Fibroblast of peridontal ligament (primary cell): ENCODE measurements around the gene ODR4.
"Not testable (repeated sequence)": the region's sequence is repeated elsewhere in the genome, so short reads cannot be mapped to it uniquely, and the experiment has no call there.

Experiments
- DNase-seq: peaks from one replicate; pipeline ENCODE4 v3.0.0-alpha.2; 2010; ENCODE audit errors: extremely low read depth

ODR4 gene

GRCh38 chr1:186375152-186375928 lies at the start of gene ODR4, which contains the start of gene TPR:
ODR4 (plus strand) TSS chr1:186375838; CDS start chr1:186379786, 3,948 bp downstream.
TPR (minus strand) TSS chr1:186375253; CDS start chr1:186375028, 225 bp downstream.
- peak; percentile 100 for DNase-seq

GRCh38 chr1:186326009-186326408 lies 49.6 kb upstream of the ODR4 start:
- no peak for DNase-seq

GRCh38 chr1:186327331-186327730 lies 48.3 kb upstream of the ODR4 start:
- no peak for DNase-seq

- peak; percentile 4 for DNase-seq
Measured at GRCh38 chr1:186330758-186331157, 44.9 kb upstream of the ODR4 start.

- DNase-seq = no peak
Measured at GRCh38 chr1:186337554-186337953, 38.1 kb upstream of the ODR4 start.

- DNase-seq = no peak
Measured at GRCh38 chr1:186340772-186341171, 34.9 kb upstream of the ODR4 start.

- not testable (repeated sequence) for DNase-seq
Measured at GRCh38 chr1:186347837-186348691, 27.6 kb upstream of the ODR4 start.

- DNase-seq = peak; percentile 52
Measured at GRCh38 chr1:186374303-186375151, 1.1 kb upstream of the ODR4 start.

GRCh38 chr1:186375929-186376319 lies 286 bp downstream of the ODR4 start:
- no peak for DNase-seq

- DNase-seq = no peak
Measured at GRCh38 chr1:186386725-186387383, 11.2 kb downstream of the ODR4 start.

GRCh38 chr1:186390925-186391324 lies 15.3 kb downstream of the ODR4 start:
- no peak for DNase-seq

GRCh38 chr1:186391841-186392240 lies 16.2 kb downstream of the ODR4 start:
- DNase-seq = no peak

- not testable (repeated sequence) for DNase-seq
Measured at GRCh38 chr1:186392711-186393110, 17.1 kb downstream of the ODR4 start.

GRCh38 chr1:186401446-186401845 lies 25.8 kb downstream of the ODR4 start:
- DNase-seq = not testable (repeated sequence)

GRCh38 chr1:186403632-186404031 lies 28.0 kb downstream of the ODR4 start:
- DNase-seq = no peak

GRCh38 chr1:186404454-186405051 lies 28.9 kb downstream of the ODR4 start:
- DNase-seq = peak; percentile 88

GRCh38 chr1:186409091-186409490 lies 33.5 kb downstream of the ODR4 start:
- no peak for DNase-seq

GRCh38 chr1:186413319-186413718 lies 37.7 kb downstream of the ODR4 start:
- no peak for DNase-seq

GRCh38 chr1:186418503-186418902 lies 42.9 kb downstream of the ODR4 start:
- peak; percentile 17 for DNase-seq

GRCh38 chr1:186420311-186420710 lies 44.7 kb downstream of the ODR4 start:
- DNase-seq = peak; percentile 57

- peak; percentile 78 for DNase-seq
Measured at GRCh38 chr1:186420923-186421322, 45.3 kb downstream of the ODR4 start.
